GM18951 (cell line): Measurements from ENCODE around the gene DNAJC28.
"Not testable (repeated sequence)": the region's sequence is repeated elsewhere in the genome, so short reads cannot be mapped to it uniquely, and the experiment has no call there.

Experiments
- POLR2A ChIP-seq: IDR thresholded peaks from 4 replicates; pipeline ENCODE4 v1.6.1; 2011; ENCODE audit warnings: mild to moderate bottlenecking; ENCODE audit not compliant: insufficient read length, insufficient read depth; ENCODE audit errors: extremely low read depth
- in situ Hi-C: fragments of 300-500 bp; cut with MboI; formaldehyde crosslinking; loops from one replicate; pipeline ENCODE4 v1.12.0; 2022; ENCODE audit warnings: low sequenced_read_pairs, mixed read lengths, inconsistent platforms; ENCODE audit not compliant: unreplicated experiment

The DNAJC28 gene, protein sequence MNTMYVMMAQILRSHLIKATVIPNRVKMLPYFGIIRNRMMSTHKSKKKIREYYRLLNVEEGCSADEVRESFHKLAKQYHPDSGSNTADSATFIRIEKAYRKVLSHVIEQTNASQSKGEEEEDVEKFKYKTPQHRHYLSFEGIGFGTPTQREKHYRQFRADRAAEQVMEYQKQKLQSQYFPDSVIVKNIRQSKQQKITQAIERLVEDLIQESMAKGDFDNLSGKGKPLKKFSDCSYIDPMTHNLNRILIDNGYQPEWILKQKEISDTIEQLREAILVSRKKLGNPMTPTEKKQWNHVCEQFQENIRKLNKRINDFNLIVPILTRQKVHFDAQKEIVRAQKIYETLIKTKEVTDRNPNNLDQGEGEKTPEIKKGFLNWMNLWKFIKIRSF

DNA sequence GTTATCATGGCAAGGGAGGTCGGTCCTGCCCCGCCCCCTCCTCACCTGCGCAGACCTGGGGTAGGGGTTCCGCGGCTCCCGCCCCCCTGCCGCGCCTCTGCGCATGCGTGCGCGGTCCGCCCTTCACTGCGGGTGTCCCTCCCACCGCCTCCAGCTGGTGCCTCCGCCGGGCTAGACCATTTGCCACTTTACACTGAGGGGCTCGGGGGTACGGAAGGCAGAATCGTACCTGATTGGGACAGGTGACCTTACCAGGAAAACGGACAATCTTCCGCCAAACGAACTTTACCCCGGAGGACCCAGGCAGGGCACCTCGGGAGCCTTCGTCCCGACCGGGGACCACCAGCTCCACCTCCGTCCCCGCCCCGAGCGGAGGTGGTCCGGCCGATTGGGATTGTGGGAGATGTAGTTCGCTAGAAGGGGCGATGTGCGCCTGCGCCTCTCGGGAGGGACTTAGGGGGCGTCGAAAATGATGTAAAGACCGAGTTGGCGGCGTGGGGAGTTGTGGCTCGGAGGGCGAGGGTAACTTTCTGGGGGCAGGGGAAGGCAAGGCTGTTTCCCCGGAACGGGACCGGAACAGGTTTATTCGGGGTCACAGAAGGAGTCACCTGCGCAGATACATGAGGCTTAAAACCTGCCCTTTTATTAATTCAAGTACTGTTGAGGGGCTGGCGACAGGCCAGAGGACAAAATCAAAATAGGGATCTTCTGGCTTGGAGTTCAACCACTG, at the start of gene DNAJC28:
TSS of gene DNAJC28 (minus strand) at position 344 of the 730 bp plus-strand sequence. CDS start 2,323 bp downstream, outside the sequence.
- peak; percentile 53 for TF ChIP-seq POLR2A
- in situ Hi-C loops: no loop called here

DNA sequence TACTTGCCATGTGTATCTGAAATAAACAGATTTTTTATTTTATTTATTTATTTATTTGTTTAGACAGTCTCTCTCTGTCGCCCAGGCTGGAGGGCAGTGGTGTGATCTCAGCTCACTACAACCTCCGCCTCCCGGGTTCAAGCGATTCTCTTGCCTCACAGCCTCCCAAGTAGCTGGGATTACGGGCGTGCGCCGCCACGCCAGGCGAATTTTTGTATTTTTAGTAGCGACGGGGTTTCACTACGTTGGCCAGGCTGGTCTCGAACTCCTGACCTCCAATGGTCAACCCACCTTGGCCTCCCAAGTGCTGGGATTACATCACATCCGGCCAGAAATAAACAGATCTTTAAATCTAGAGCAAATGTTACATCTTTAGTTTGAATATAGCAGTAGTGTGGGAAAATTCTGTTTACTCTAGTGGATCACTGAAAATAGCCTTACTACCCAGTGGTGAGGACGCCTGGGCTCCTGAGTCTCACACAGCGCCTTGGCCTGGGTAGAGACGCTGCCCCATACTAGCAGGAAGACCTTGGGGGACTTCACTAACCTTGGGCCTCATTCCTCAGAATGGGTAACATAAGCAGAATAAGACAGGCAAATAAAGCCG, 49.7 kb upstream of the DNAJC28 start:
- in situ Hi-C loops: no loop called here
- no peak for TF ChIP-seq POLR2A

DNA sequence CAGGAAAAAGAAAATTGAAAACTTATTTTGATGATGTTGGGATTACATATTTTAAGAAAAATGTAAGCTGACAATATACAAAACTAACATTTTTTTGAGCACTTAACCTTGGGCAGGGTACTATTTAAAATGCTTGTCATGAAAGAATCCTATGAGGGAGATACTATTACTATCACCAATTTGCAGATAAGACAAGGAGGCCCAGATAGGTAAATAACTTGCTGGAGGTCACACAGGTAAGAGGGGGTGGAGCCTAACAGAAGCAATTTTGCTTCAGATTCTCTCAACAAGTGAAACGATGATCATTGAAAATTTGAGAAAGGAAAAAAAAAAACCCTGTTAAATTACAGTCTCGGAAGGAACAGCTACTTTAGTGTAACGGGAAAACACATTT, 49.2 kb upstream of the DNAJC28 start:
- in situ Hi-C loops: no loop called here
- no peak for TF ChIP-seq POLR2A

DNA sequence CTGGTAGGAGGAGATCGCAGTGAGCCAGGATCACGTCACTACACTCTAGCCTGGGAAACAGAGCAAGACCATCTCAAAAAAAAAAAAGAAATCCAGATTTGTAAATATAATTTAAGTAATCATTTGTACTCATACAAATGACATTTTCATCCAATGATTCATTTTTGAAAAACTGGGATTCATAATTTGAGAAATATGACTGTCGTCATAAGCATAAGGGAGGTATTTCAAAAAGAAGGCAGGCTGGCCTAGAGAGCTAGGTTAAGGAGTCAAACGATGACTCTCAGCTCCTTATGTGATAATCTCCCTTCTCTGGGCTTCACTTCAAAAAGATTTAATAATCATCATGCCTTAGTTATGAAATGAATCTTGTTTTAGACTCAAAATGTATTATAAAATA, 48.1 kb upstream of the DNAJC28 start:
- in situ Hi-C loops: no loop called here
- TF ChIP-seq POLR2A: no peak

DNA sequence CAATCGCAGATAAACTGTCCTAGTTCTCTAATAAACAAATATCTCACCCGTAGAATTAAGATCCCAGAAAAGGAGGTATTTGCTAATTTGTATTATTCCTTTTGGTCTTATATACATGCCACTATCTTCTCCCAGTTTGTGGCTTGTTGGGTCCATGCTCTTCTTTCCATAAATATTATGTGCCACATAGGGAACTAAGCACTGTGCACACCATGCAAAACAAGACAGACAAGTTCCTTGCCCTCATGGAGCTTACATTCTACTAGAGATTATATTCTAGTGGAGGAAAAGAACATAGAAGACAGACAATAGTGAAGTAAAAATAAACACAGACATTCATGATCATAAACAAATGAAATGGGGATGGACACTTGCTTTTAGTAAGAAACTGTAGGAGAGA, 45.7 kb upstream of the DNAJC28 start:
- no peak for TF ChIP-seq POLR2A
- in situ Hi-C loops: no loop called here

DNA sequence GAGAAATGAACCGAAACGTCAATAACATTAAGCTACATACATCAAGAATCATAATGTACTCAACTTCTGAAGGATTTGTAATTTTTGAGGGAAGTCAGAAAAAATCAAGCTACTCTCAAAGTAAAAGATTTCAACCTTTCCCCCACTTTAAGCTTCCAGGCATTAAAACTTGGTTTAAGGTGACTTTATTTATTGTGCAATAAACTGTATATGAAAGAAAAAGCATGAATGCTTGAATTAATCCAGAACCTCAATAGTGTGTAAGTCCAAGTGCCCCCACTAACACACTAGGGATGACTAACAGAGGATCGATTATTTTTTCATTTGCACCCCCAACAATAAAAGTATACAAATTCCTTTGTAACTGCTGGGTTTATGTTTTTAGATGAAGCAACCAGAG, 39.5 kb upstream of the DNAJC28 start:
- in situ Hi-C loops: no loop called here
- TF ChIP-seq POLR2A: no peak

DNA sequence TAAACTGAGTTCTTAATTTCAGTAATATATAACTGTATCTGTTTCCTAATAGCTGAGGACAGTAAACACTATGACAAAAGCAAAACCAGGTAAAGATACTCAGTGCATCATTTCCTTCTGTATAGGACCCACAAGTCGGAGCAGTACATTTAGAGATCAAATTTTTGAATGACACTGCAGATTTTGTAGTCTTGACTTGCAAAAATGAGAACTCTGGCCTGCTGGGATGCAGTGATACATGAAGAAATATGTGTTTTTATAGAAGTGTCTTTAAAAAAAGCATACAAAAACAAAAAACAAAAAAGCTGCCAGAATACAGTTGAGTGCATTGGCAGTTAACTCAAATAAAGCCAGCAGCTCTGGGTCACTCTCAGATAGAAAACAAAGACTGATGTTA, 31.4 kb upstream of the DNAJC28 start:
- TF ChIP-seq POLR2A: no peak
- in situ Hi-C loops: no loop called here

DNA sequence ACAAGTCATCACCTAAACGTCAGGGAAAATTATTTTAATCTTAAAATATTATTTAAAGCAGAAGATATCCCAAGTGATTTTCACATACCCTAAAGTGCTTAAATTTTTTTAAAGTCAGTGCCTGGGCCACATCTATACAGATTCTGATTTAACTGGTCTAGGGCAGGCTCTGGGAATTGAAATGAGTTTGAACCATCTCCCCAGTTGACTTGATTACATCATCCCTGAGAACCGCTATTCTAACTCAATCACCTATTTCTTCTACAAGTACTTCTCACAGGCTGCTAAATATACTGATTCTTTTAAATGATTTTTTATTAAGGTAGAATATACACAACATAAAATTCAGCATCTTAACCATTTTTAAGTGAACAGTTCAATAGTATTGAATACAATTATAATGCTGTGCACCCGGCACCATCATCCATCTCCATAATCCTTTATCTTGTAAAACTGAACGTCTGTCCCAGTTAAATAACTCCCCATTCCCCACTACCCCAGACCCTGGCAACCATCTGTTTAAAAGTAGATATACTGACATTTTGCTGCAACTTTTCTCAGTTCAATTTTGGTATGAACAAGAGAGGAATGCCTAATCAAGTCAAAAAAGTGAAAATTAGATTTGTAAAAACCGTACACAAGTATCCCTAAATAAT, 30.9 kb upstream of the DNAJC28 start:
- in situ Hi-C loops: no loop called here
- TF ChIP-seq POLR2A: no peak

DNA sequence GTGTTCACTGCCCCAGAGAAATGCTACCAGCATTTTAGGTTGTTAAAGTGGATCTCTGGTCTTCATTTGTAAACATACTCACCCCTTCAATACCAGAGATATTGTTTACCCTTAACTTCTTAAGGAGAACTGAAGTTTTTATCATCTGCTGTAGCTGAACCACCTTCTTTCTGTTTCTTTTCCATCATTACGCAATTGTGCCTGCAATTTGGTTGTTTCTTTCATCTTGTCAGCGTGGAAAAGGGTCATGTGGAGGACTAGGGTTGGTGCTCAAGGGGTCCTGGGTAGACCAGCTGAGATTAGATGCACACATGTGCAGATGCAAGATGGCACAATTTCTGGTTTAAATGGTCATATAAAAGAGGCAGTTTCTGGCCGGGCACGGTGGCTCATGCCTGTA, 27.4 kb upstream of the DNAJC28 start:
- TF ChIP-seq POLR2A: no peak
- in situ Hi-C loops: no loop called here

DNA sequence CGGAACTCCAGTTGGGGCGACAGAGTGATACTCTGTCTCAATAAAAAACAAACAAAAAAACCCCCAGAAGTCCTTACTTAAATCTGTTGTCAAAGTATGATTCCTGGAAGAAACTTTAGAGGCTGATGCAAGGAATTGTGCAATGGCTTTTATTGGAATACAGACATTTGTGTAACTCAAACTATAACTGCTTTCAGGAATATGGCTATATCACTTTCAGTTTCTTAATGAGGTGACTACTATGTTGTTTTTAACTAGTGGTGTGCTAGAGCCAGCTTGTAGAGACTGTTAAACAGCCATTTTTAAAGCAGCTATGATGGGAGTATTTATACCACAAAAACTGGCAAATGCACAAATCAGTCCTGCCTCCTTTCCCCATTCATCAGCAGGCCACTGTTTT, 22.7 kb upstream of the DNAJC28 start:
- in situ Hi-C loops: no loop called here
- TF ChIP-seq POLR2A: no peak

DNA sequence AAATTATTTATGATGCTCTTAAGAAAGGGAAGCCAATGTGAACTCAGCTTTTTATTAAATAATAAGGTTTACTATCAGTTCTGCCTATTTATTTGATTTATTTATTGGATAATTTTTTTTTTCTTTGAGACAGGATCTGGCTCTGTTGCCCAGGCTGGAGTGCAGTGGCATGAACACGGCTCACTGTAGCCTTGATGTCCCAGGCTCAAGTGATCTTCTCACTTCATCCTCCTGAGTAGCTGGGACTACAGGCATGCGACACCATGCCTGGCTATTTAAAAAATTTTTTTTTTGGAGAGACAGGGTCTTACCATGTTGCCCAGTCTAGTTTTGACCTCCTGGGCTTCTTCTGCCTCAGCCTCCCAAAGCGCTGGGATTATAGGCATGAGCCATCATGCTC, 21.0 kb upstream of the DNAJC28 start:
- in situ Hi-C loops: no loop called here
- no peak for TF ChIP-seq POLR2A

DNA sequence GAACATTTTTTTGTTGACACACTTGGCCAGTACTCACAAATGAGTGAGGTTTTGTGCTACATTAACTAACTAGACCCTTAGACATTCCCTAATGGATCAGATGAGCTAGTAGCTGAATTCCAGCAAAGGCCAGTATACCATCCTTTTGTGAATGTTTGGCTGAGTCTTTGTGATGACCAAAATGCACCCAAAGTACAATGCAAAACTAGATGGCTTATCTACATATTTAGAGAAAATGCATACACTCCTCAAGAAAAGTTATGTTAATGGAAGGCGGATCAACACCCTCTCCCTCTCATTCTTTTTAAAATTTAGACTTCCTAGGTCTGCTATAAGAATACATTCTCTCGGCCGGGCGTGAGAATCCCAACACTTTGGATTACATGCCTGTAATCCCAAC, 20.1 kb upstream of the DNAJC28 start:
- TF ChIP-seq POLR2A: no peak
- in situ Hi-C loops: no loop called here

DNA sequence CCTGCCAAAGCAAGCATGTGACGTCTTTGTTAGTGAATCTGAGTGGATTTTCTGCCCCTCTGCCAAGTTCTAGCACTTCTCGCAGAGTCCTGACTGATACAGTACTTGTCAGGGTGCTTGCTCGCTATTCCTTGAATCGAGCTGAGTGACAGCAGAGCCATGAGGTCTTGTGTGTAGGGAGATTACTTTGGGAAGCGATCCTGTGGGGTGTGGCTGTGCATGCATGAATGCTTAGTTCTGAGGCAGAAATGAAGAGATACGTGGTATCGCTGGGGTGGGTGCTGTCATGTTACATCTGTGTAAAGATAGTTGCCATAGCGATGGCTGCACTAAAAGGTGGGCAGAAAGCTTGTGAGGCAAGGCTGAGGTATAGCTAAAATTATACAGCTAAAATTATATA, 19.3 kb upstream of the DNAJC28 start:
- TF ChIP-seq POLR2A: no peak
- in situ Hi-C loops: no loop called here

DNA sequence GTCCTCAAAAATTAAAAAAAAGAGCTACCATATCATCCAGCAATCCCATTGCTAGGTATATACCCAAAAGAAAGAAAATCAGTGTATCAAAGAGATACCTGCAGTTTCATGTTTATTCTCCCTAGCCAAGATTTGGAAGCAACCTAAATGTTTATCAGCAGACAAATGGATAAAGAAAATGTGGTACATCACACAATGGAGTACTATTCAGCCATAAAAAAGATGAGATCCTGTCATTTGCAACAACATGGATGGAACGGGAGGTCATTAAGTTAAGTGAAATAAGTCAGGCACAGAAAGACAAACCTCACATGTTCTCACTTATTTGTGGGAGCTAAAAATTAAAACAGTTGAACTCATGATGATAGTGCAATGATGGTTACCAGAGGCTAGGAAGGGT, 15.5 kb upstream of the DNAJC28 start:
- in situ Hi-C loops: not testable (repeated sequence)
